AG08396 (cell line): ENCODE measurements around the gene VPS37B.
A peak's percentile ranks its signal among the peaks of the same experiment; 100 is the strongest.
"Not testable (repeated sequence)": the region's sequence is repeated elsewhere in the genome, so short reads cannot be mapped to it uniquely, and the experiment has no call there.

Experiments
- DNase-seq: peaks from one replicate; pipeline ENCODE4 v3.0.0; 2012; ENCODE audit warnings: low spot score, mixed read lengths

VPS37B gene

DNA sequence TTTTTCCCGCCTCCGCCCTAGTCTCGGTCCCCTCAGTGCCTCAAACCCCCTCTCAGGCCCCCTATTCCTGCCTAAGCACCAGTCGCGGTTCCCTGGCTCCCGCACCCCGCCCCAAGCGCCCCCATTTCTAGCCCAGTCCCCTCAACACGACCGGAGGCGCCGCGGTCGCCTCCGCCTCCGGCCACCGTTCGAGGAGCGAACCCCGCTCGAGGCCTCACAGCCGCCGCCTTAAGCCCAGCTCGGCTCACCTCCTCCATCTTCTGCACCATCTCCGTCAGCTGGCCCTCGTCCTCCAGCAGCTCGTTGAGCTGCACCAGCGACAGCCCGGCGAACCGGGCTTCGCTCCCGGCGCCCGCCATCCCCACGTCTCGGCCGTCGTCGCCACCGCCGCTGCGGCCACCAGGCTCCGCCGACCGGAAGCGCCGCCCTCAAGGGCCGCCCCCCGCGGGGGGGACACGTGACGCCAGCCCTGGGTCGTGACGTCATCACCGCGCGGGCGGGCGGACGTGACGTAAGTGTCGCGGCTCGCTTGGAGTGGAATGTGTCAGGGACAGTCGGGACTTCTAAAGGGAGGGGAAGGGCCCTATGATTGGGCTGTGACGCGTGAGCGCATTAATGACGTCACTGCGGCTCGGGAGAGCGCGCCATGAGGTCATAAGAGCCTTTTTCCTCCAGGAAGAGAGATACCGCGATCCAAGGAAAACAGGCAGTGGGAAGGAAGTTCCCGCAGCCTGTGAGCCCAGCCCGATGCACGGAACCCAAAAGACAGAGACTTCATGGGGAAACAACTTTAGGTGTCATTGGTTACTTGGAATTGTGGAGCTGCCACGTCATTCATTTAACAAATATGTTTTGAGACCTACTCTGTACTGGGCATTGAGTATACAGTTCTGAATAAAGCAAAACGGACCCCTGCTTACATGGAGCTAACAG, at the start of gene VPS37B:
TSS of gene VPS37B (minus strand) at position 421 of the 933 bp plus-strand sequence. CDS start at position 359, 62 bp downstream.
- DNase-seq = peak; percentile 96

GRCh38 chr12:122944605-122945592, 49.0 kb upstream of the VPS37B start:
- no peak for DNase-seq

DNA sequence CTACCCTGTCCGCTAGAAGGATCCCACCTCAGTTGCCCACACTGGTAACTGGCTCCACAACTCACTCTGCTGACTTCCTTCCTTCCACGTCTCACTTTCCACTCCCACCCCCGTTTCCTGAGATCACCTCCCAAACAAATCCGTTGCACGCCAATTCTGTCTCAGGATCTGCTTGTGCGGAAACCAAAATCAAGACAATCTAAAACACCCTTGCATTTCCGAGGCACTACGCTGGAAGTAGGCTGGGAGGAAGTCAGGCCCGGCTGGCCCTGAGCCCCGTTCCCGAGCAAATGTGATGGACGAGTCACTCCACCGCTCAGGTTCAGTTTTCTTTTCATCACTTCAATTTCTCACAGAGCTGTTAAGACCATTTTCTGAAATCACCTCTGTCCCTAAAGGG, 47.3 kb upstream of the VPS37B start:
- DNase-seq = no peak

DNA sequence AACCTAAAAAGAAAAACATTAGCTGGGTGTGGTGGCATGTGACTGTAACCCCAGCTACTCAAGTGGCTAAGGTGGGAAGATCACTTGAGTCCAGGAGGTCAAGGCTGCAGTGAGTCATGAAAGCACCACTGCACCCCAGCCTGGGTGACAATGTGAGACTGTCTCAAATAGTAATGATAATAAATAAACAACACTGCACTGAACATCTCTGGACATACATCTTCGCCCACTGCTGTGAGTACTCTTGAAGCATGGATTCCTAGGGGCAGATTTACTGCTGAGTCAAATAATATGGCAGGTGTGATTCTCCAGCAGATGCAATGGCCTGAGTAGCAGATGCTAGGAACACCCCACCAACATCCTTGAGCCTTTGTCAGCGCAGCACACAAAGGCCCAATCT, 46.7 kb upstream of the VPS37B start:
- DNase-seq = no peak

- DNase-seq = not testable (repeated sequence)
Observed at GRCh38 chr12:122941351-122941750, 45.4 kb upstream of the VPS37B start.

- no peak for DNase-seq
Observed at GRCh38 chr12:122939125-122939524, 43.2 kb upstream of the VPS37B start.

GRCh38 chr12:122937622-122938091, 41.7 kb upstream of the VPS37B start:
- no peak for DNase-seq

DNA sequence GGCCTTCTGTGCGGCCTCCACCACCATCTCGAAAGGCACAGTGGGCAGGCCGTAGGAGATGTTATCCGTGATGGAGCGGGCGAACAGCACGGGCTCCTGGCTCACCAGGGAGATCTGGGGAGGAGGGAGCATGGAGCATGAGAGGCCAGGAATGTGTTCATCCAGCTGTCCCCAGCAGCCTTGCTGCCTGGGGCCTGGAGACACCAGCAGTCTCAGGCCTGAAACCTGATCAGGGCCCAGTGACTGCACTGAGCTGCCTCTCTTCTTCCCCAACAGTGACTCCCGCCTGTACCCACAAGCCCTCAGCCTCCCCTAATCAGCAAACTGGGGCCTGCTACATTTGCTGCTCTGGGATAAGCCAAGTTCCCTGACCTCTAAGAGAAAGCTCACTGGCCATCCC, 39.4 kb upstream of the VPS37B start:
- DNase-seq = no peak

- no peak for DNase-seq
Observed at GRCh38 chr12:122934722-122935121, 38.8 kb upstream of the VPS37B start.

- DNase-seq = no peak
Observed at GRCh38 chr12:122932207-122932606, 36.3 kb upstream of the VPS37B start.

GRCh38 chr12:122929812-122930211, 33.9 kb upstream of the VPS37B start:
- no peak for DNase-seq

DNA sequence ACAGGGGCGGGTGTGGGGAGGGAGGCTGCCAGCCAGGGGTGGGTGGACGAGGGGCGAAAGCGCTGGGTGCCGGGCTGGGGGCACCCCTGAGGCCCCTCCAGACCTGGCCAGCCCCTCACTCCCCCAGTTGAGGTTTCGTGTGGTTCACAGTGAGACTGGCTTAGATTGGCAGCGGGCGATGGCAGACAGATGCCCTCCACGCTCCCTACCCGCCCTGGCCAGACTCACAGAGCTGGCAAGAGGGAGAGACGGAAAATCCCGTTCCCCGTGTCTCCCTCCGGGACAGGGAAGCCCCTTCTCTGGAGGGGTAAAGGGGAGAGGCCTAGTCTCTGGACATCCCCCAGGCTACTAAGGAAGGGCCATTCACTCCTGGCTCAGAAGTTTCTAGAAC, 33.2 kb upstream of the VPS37B start:
- peak; percentile 7 for DNase-seq

DNA sequence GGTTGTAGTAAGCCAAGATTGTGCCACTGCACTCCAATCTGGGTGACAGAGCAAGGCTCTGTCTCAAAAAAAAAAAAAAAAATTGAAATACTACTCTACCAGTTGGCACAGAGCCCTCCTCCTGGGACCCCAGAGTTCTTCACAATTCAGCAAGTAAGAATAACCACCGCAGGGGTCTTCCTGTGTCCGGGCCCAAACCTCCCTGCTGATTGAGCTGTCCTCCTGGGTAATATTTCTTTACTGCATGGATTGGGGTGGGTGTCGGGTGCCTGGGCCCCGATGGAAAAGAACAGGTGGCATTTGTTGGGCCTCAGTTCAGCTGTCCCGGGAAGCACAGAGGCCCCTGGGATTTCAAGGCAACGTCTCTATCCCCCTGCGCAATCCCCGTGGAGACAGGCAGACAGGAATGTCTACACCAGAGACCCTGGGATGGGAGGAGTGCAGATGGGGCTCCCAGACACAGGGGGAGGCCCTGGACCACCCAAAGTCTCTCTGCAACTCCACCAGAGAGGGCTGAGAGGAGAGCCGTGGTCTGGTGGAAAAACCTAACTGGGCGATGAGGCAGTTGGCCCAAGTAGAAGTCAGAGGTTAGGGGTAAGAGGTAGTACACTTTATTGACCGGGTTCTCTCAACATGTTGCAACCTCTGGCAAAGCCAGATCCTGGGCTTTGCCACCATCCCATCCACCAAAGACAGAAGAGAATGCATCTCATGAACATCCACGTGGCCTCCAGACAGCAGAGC, 32.7 kb upstream of the VPS37B start:
- no peak for DNase-seq

- no peak for DNase-seq
Observed at GRCh38 chr12:122927756-122928403, 32.0 kb upstream of the VPS37B start.

DNA sequence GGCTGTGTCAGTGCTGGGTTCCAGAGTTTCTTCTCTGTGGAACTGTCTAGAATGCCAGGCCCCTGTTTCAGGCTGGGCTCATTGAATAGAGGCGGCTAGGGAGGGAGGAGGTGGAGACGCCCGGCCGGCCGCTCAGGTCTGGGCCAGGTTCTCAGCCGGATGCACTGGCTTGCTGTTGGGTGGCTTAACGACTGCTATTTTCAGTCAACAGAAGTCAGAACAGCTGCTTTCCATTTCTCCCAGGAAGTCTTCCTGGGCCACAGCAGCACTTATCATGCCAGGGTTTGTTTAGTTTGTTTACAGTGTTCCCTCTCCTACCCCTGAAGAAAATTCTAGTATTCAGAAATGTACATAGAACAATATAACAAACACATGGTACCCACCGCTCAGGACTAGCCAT, 26.0 kb upstream of the VPS37B start:
- DNase-seq = no peak

GRCh38 chr12:122920687-122921086, 24.8 kb upstream of the VPS37B start:
- DNase-seq = no peak

DNA sequence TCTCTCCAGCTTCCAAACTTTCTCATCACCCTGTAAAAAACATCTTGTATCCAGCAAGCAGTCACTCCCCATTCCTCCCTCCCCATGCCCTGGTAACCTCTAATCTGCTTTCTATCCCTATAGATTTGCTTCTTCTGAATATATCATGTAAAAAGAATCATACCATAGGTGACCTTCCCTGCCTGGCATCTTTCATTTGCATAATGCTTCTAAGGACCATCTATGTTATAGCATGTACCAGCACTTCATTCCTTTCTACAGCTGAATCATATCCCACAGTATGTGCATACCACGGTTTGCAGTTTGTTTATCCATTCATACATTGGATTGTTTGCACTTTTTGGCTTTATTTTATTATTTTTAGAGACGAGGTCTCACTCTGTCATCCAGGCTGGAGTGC, 22.9 kb upstream of the VPS37B start:
- DNase-seq = no peak

GRCh38 chr12:122917507-122918121, 21.7 kb upstream of the VPS37B start:
- DNase-seq = peak; percentile 45

GRCh38 chr12:122909442-122910288, 13.7 kb upstream of the VPS37B start:
- no peak for DNase-seq

- DNase-seq = no peak
Observed at GRCh38 chr12:122908915-122909314, 13.0 kb upstream of the VPS37B start.
